Adipocyte (in vitro differentiated cells): ENCODE measurements around the gene RNU1-3.
"Not testable (repeated sequence)": the region's sequence is repeated elsewhere in the genome, so short reads cannot be mapped to it uniquely, and the experiment has no call there.

Experiments
- DNase-seq: peaks from one replicate; pipeline ENCODE4 v3.0.0-alpha.2; 2015; ENCODE audit warnings: low read depth
- H3K27me3 ChIP-seq: replicated peaks from 2 replicates; pipeline ENCODE4 v1.7.0; 2013; ENCODE audit warnings: mild to moderate bottlenecking, low read length, moderate library complexity; ENCODE audit not compliant: control insufficient read depth, insufficient read depth
- H3K36me3 ChIP-seq: 2 replicates; pipeline ENCODE4 v1.7.0; 2013; ENCODE audit warnings: low read length, mild to moderate bottlenecking, moderate library complexity; ENCODE audit not compliant: control insufficient read depth, insufficient read depth, severe bottlenecking
- H3K4me1 ChIP-seq: 2 replicates; pipeline ENCODE4 v1.7.0; 2013; ENCODE audit warnings: mild to moderate bottlenecking, low read length, moderate library complexity; ENCODE audit not compliant: control insufficient read depth, insufficient read depth
- H3K4me3 ChIP-seq: 2 replicates; pipeline ENCODE4 v1.7.0; 2013; ENCODE audit warnings: mild to moderate bottlenecking, low read length, moderate library complexity
- H3K9ac ChIP-seq: 2 replicates; pipeline ENCODE4 v1.7.0; 2013; ENCODE audit warnings: mild to moderate bottlenecking, low read length, moderate library complexity
- H3K9me3 ChIP-seq: 2 replicates; pipeline ENCODE4 v1.7.0; 2013; ENCODE audit warnings: mild to moderate bottlenecking, low read length, moderate library complexity; ENCODE audit not compliant: control insufficient read depth

RNU1-3 gene

DNA sequence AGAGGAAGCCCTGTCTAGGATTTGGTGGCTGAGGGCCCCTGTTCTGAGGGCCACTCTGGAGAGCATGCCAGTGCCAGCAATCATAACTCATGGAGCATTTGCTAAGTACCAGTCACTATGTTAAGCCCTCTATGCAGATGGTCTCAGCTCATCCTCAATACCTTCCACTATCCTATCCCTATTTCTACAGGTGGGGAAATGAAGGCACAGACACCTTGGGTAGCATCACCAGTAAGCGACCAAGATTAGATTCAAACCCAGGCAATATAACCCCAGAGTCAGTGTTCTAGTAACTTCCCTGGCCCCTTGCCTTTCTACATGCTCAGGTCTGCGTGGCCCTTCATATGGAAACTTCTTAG lies 45.5 kb downstream of the RNU1-3 start:
- H3K27me3 ChIP-seq = no peaks in the 10 kb centered on the region
- H3K4me3 ChIP-seq = no peak overlapping the region
- no peaks in the 10 kb centered on the region for H3K9me3 ChIP-seq
- H3K9ac ChIP-seq = no peak overlapping the region
- DNase-seq = no peak
- peaks cover 21% of the 10 kb centered on the region for H3K36me3 ChIP-seq
- H3K4me1 ChIP-seq = peaks cover 4% of the 10 kb centered on the region

GRCh38 chr1:16619803-16620501 lies 46.8 kb downstream of the RNU1-3 start:
- not testable (repeated sequence) for H3K9me3 ChIP-seq, DNase-seq, H3K4me1 ChIP-seq, H3K27me3 ChIP-seq, H3K9ac ChIP-seq, H3K4me3 ChIP-seq
- peaks cover 11% of the 10 kb centered on the region for H3K36me3 ChIP-seq

- no peak for DNase-seq
- no peaks in the 10 kb centered on the region for H3K27me3 ChIP-seq
- H3K4me3 ChIP-seq = no peak overlapping the region
- H3K4me1 ChIP-seq = peaks cover 7% of the 10 kb centered on the region
- H3K9me3 ChIP-seq = no peaks in the 10 kb centered on the region
- H3K36me3 ChIP-seq = peaks cover 6% of the 10 kb centered on the region
- H3K9ac ChIP-seq = no peak overlapping the region
These were observed 48.0 kb downstream of the RNU1-3 start for GRCh38 chr1:16618719-16619118.

GRCh38 chr1:16617778-16618580 lies 48.8 kb downstream of the RNU1-3 start:
- Histone ChIP-seq H3K27me3 (no peaks in the 10 kb centered on the region), H3K9ac (no peak overlapping the region), H3K36me3 (peaks cover 6% of the 10 kb centered on the region), H3K4me3 (no peak overlapping the region), H3K4me1 (peaks cover 5% of the 10 kb centered on the region), H3K9me3 (no peaks in the 10 kb centered on the region)
- no peak for DNase-seq

GRCh38 chr1:16617114-16617631 lies 49.6 kb downstream of the RNU1-3 start:
- Histone ChIP-seq H3K9ac (no peak overlapping the region), H3K27me3 (no peaks in the 10 kb centered on the region), H3K4me1 (peaks cover 7% of the 10 kb centered on the region), H3K4me3 (no peak overlapping the region), H3K9me3 (no peaks in the 10 kb centered on the region), H3K36me3 (peaks cover 6% of the 10 kb centered on the region)
- DNase-seq = no peak
